GM19035 (cell line): Measurements from ENCODE around the gene TTLL10.
"Not testable (repeated sequence)": the region's sequence is repeated elsewhere in the genome, so short reads cannot be mapped to it uniquely, and the experiment has no call there.

Source experiments
- ATAC-seq: cut with Tn5 transposase; IDR thresholded peaks from one replicate; pipeline ENCODE4 v1.9.1; 2021; ENCODE audit not compliant: unreplicated experiment

TTLL10 gene

GRCh38 chr1:1140673-1141072 is 33.0 kb upstream of the TTLL10 start:
- no peak for ATAC-seq

- no peak for ATAC-seq
Observed at GRCh38 chr1:1141244-1141910, 32.3 kb upstream of the TTLL10 start.

GRCh38 chr1:1141911-1142250 is 31.8 kb upstream of the TTLL10 start:
- ATAC-seq: no peak

- not testable (repeated sequence) for ATAC-seq
Observed at GRCh38 chr1:1142352-1142751, 31.3 kb upstream of the TTLL10 start.

GRCh38 chr1:1142844-1143243 is 30.8 kb upstream of the TTLL10 start:
- ATAC-seq: no peak

GRCh38 chr1:1143636-1144035 is 30.0 kb upstream of the TTLL10 start:
- no peak for ATAC-seq

- no peak for ATAC-seq
Observed at GRCh38 chr1:1144122-1144842, 29.4 kb upstream of the TTLL10 start.

GRCh38 chr1:1144843-1145546 is 28.7 kb upstream of the TTLL10 start:
- ATAC-seq: no peak

- no peak for ATAC-seq
Observed at GRCh38 chr1:1145547-1145914, 28.1 kb upstream of the TTLL10 start.

GRCh38 chr1:1146026-1146425 is 27.7 kb upstream of the TTLL10 start:
- ATAC-seq: no peak

GRCh38 chr1:1146596-1146995 is 27.1 kb upstream of the TTLL10 start:
- no peak for ATAC-seq

GRCh38 chr1:1148061-1148460 is 25.6 kb upstream of the TTLL10 start:
- ATAC-seq: no peak

GRCh38 chr1:1148569-1148968 is 25.1 kb upstream of the TTLL10 start:
- ATAC-seq: no peak

- ATAC-seq: no peak
Observed at GRCh38 chr1:1149416-1149815, 24.3 kb upstream of the TTLL10 start.

GRCh38 chr1:1150100-1150499 is 23.6 kb upstream of the TTLL10 start:
- no peak for ATAC-seq

GRCh38 chr1:1151306-1151705 is 22.4 kb upstream of the TTLL10 start:
- ATAC-seq: no peak

GRCh38 chr1:1152431-1152830 is 21.2 kb upstream of the TTLL10 start:
- ATAC-seq: not testable (repeated sequence)

GRCh38 chr1:1153215-1153614 is 20.5 kb upstream of the TTLL10 start:
- not testable (repeated sequence) for ATAC-seq

GRCh38 chr1:1153874-1154273 is 19.8 kb upstream of the TTLL10 start:
- ATAC-seq: no peak

- ATAC-seq: no peak
Observed at GRCh38 chr1:1155258-1155657, 18.4 kb upstream of the TTLL10 start.

GRCh38 chr1:1156140-1157032 is 17.3 kb upstream of the TTLL10 start:
- no peak for ATAC-seq
